K562 (cell line): ENCODE measurements around the gene CRKL. TPM values are rescaled to one million over a fixed set of nuclear protein-coding genes. Genes with fewer than 3 reads are reported as not detected.

Experiments used
- ATAC-seq: fragments of 200-7000 bp; cut with Tn5 transposase; 3 replicates; pipeline ENCODE4 v1.9.1; 2020; ENCODE audit warnings: moderate library complexity
- BruUV-seq: library from RNA; stranded (reverse); fragments of 400-500 nt; replicated peaks from 2 replicates; lab custom pipeline; 2021; lab: Mats Ljungman, UMichigan
- CTCF ChIA-PET: fragments of 300-600 bp; formaldehyde crosslinking; extraction: SDS; loops from one replicate; lab custom pipeline; 2021; ENCODE audit warnings: low intra/inter-chr PET ratio; lab: Yijun Ruan, JAX
- POLR2A ChIA-PET: fragments of 300-600, 350-650 bp; sonication (Branson Sonifier 250); formaldehyde crosslinking; extraction: SDS; loops from one replicate; lab custom pipeline; 2021; ENCODE audit warnings: antibody characterized with exemption, inconsistent platforms; lab: Yijun Ruan, JAX
- DNase-seq, 4 experiments: peaks; one replicate each; pipeline versions ENCODE4 v3.0.0 to v3.0.0-alpha.2; 2011 to 2018; ENCODE audit warnings: low spot score in 3 of 4, mixed read lengths in 3 of 4; ENCODE audit errors: extremely low read depth in 1 of 4
- FAIRE-seq: peaks from 2 replicates; lab custom pipeline; 2011; peaks lifted over from hg19 to GRCh38; lab: Jason Lieb, UNC
- H2AFZ ChIP-seq: 2 replicates; pipeline ENCODE4 v1.6.0; 2011; ENCODE audit warnings: low read depth, low read length, control low read depth, inconsistent platforms
- H3K27ac ChIP-seq: fragments of 200-600 bp; 3 replicates; pipeline ENCODE4 v1.8.0; 2011; ENCODE audit warnings: low read depth, mild to moderate bottlenecking, control low read depth, inconsistent platforms, low read length, moderate library complexity, mixed read lengths; ENCODE audit errors: extremely low read depth
- H3K27me3 ChIP-seq, 2 experiments: fragments of 300-600 bp in 1 of 2; 2 replicates in 1 of 2; 3 replicates in 1 of 2; pipeline versions ENCODE4 v1.6.0 to v1.8.0; 2011; ENCODE audit warnings: inconsistent platforms in 2 of 2, low read length in 2 of 2, mild to moderate bottlenecking in 1 of 2, mixed read lengths in 1 of 2, moderate library complexity in 1 of 2; ENCODE audit not compliant: control insufficient read depth in 2 of 2, insufficient read depth in 2 of 2
- H3K36me3 ChIP-seq: fragments of 300-600 bp; 3 replicates; pipeline ENCODE4 v1.8.0; 2011; ENCODE audit warnings: mild to moderate bottlenecking, low read length, inconsistent platforms; ENCODE audit not compliant: control insufficient read depth, insufficient read depth
- H3K4me1 ChIP-seq, 2 experiments: fragments of 200-600 bp in 1 of 2; replicated peaks in 1 of 2; 2 replicates in 1 of 2; 3 replicates in 1 of 2; pipeline versions ENCODE4 v1.5.1 to v1.8.0; 2011; ENCODE audit warnings: inconsistent platforms in 2 of 2, low read length in 2 of 2, mild to moderate bottlenecking in 1 of 2, mixed read lengths in 1 of 2, moderate library complexity in 1 of 2; ENCODE audit not compliant: control insufficient read depth in 2 of 2, insufficient read depth in 2 of 2
- H3K4me2 ChIP-seq: 2 replicates; pipeline ENCODE4 v1.6.1; 2011; ENCODE audit warnings: low read length, control low read depth, inconsistent platforms, mixed read lengths; ENCODE audit not compliant: insufficient read depth
- H3K4me3 ChIP-seq: fragments of 200-600 bp; sonication (generic), shearing (Covaris generic); 2 replicates; pipeline ENCODE4 v1.5.1; 2016; ENCODE audit warnings: control low read depth, inconsistent platforms
- H3K79me2 ChIP-seq: fragments of 200-600 bp; 3 replicates; pipeline ENCODE4 v1.8.0; 2011; ENCODE audit warnings: low read length, inconsistent platforms; ENCODE audit not compliant: control insufficient read depth, insufficient read depth
- H3K9ac ChIP-seq, 2 experiments: 2 replicates each; pipeline versions ENCODE4 v1.6.0 to v1.6.1; 2011; ENCODE audit warnings: low read depth in 2 of 2, low read length in 2 of 2, control low read depth in 1 of 2, inconsistent platforms in 1 of 2, mild to moderate bottlenecking in 1 of 2, mixed read lengths in 1 of 2; ENCODE audit not compliant: insufficient read depth in 1 of 2
- H3K9me1 ChIP-seq: one replicate; pipeline ENCODE4 v1.6.0; 2011; ENCODE audit warnings: inconsistent platforms, mild to moderate bottlenecking, low read length, moderate library complexity; ENCODE audit not compliant: control insufficient read depth, insufficient read depth
- H3K9me3 ChIP-seq: replicated peaks from 2 replicates; pipeline ENCODE4 v1.5.1; 2011; ENCODE audit warnings: low read depth, low read length, inconsistent platforms; ENCODE audit not compliant: control insufficient read depth, insufficient read depth
- H4K20me1 ChIP-seq: replicated peaks from 2 replicates; pipeline ENCODE4 v1.6.1; 2011; ENCODE audit warnings: low read length, inconsistent platforms, mixed read lengths; ENCODE audit not compliant: control insufficient read depth, insufficient read depth
- GATAD2A ChIP-seq: fragments of 450-650 bp; IDR thresholded peaks from 2 replicates; pipeline ENCODE4 v1.6.1; 2017
- KAT7 ChIP-seq: sonication (generic); formaldehyde crosslinking; IDR thresholded peaks from 2 replicates; pipeline ENCODE4 v1.8.0; 2022; ENCODE audit warnings: missing genetic modification reagents, mild to moderate bottlenecking, borderline replicate concordance
- KDM1A ChIP-seq, 2 experiments: fragments of 450-650 bp; IDR thresholded peaks; 2 replicates each; pipeline ENCODE4 v1.6.1; 2016; ENCODE audit warnings: mild to moderate bottlenecking in 2 of 2
- KLF16 ChIP-seq: IDR thresholded peaks from 2 replicates; pipeline ENCODE4 v1.6.1; 2016; ENCODE audit warnings: antibody characterized with exemption
- LARP7 ChIP-seq: fragments of 450-650 bp; IDR thresholded peaks from 2 replicates; pipeline ENCODE4 v1.6.1; 2016
- NEUROD1 ChIP-seq: fragments of 150-350 bp; IDR thresholded peaks from 2 replicates; pipeline ENCODE4 v1.6.1; 2014; ENCODE audit warnings: borderline replicate concordance, low read length, low read depth; ENCODE audit not compliant: partially characterized antibody
- RFX1 ChIP-seq: fragments of 450-650 bp; IDR thresholded peaks from 2 replicates; pipeline ENCODE4 v1.6.1; 2016; ENCODE audit warnings: mild to moderate bottlenecking, moderate library complexity
- SMARCA5 ChIP-seq: fragments of 450-650 bp; IDR thresholded peaks from 2 replicates; pipeline ENCODE4 v1.6.1; 2016
- SMC3 ChIP-seq: conservative IDR thresholded peaks from 2 replicates; pipeline ENCODE4 v1.6.1; 2011; ENCODE audit warnings: low read depth, low read length, improper control_type of control experiment; ENCODE audit not compliant: insufficient read depth
- WHSC1 ChIP-seq: IDR thresholded peaks from one replicate; pipeline ENCODE4 v1.6.1; 2012; ENCODE audit warnings: low read length, control low read depth, inconsistent platforms
- YY1 ChIP-seq, 3 experiments: IDR thresholded peaks; 2 replicates each; pipeline ENCODE4 v1.6.1; 2011; ENCODE audit warnings: low read length in 2 of 3, mild to moderate bottlenecking in 2 of 3, moderate library complexity in 2 of 3, borderline replicate concordance in 1 of 3, control low read depth in 1 of 3, low read depth in 1 of 3; ENCODE audit not compliant: insufficient read depth in 3 of 3, insufficient replicate concordance in 2 of 3, control insufficient read depth in 1 of 3, insufficient read length in 1 of 3; ENCODE audit errors: extremely low read depth in 1 of 3
- ZFPM2 ChIP-seq: fragments of 250-450 bp; sonication (Bioruptor Pico); IDR thresholded peaks from 2 replicates; pipeline ENCODE4 v1.5.1; 2022; ENCODE audit warnings: mild to moderate bottlenecking
- ZNF695 ChIP-seq: fragments of 450-650 bp; formaldehyde crosslinking; IDR thresholded peaks from 2 replicates; pipeline ENCODE4 v1.4.0; 2020; ENCODE audit warnings: mild to moderate bottlenecking, moderate library complexity
- WGBS: fragments of 100-300 bp; shearing (Covaris generic); methylation state at CpG from one replicate; pipeline ENCODE4 v1.1.6; 2016; ENCODE audit warnings: low coverage, mixed read lengths; ENCODE audit not compliant: insufficient coverage; ENCODE audit errors: missing lambda C conversion rate; 5-methylcytosine and 5-hydroxymethylcytosine counted together
- in situ Hi-C: fragments of 300-500 bp; cut with MboI; formaldehyde crosslinking; loops from 4 replicates; pipeline ENCODE4 v1.15.0; 2018; ENCODE audit warnings: inconsistent platforms, mixed read lengths
- intact Hi-C: fragments of 100-400 bp; cut with micrococcal nuclease; formaldehyde crosslinking; loops from 2 replicates; pipeline ENCODE4 v1.14.2; 2022
- polyA plus RNA-seq, 8 experiments: library from polyadenylated mRNA; depleted of rRNA in 4 of 8; stranded (reverse) in 5 of 8; unstranded in 3 of 8; fragments of >200 nt; fragmentation: Nextera tagmentation in 2 of 8; fragmentation: Illumina TruSeq in 1 of 8; extraction: Ambion mirVana in 2 of 8; extraction: Trizol in 1 of 8; gene quantifications; 2 replicates each; pipeline versions ENCODE4 v1.2.1 to v1.2.3, GENCODE V29; 2011 to 2014; ENCODE audit warnings: inconsistent platforms in 1 of 8, missing spikeins in 1 of 8
- total RNA-seq, 7 experiments: library from RNA; depleted of rRNA in 6 of 7; stranded (reverse); fragments of >200 nt in 6 of 7; fragmentation: Illumina TruSeq in 2 of 7; extraction: Trizol in 2 of 7; gene quantifications; 2 replicates each; pipeline versions ENCODE4 v1.2.1 to v1.2.3, GENCODE V29; 2011 to 2021; ENCODE audit warnings: low replicate concordance in 1 of 7
- TF ChIP-seq, protein P1 (sequence below): sonication (generic); formaldehyde crosslinking; IDR thresholded peaks from 2 replicates; pipeline ENCODE4 v1.5.0; 2020; ENCODE audit warnings: missing genetic modification reagents
- TF ChIP-seq, protein P2 (sequence below): sonication (generic); formaldehyde crosslinking; IDR thresholded peaks from 2 replicates; pipeline ENCODE4 v1.9.0; 2022; ENCODE audit warnings: mild to moderate bottlenecking, missing genetic modification reagents
- TF ChIP-seq, protein P3 (sequence below): sonication (generic); formaldehyde crosslinking; IDR thresholded peaks from 2 replicates; pipeline ENCODE4 v1.8.1; 2023; ENCODE audit warnings: mild to moderate bottlenecking, missing genetic modification reagents

Gene CRKL
- total and polyA plus RNA-seq, 9 of the 15 experiments (the other 6 are each of a cell fraction or from before 2014, with no cell fraction given) = 100 to 263 (median 124) TPM

DNA sequence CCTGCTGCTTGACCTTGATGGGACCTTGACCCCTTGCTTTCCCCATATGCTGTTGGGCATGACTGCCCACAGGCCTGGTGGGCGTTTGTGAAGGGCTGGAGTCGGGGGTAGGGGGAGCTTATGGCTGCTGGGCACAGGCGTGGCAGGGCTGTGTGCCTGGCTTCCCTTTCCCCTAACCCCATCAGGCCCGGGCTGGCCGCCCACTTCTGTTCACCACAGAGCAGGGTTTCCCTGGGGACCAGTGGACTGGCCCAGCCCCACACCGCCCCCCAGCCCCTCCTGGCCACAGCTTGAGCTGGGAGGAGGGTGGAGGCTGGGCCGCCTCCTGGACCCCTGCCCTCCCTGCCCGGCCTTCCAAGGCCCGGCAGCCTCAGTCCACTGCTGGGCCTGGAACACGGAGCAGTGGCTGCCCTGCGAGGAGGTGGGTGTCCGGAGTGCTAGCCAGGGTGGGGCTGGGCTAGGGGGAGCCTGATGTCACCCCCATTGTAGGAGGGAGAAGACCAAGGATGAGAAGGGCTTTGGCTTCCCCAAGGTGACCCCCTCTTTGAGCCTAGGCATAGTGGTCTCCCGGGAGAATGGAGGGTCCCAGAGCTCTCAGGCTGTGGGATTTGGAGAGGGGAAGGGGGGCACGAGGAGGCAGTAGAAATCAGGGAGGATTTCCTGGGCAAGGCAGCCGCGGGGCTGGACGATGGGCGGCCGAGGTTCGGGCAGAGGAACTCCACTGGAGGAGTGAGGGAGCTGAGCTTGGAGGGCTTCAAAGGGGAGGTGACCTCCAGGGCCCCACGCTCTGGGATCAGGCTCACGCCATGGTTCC lies 49.9 kb downstream of the CRKL start, which contains the start of gene AIFM3 (continued):
- no peak for TF ChIP-seq WHSC1
- no peak for TF ChIP-seq NEUROD1
- no peak for TF ChIP-seq SMARCA5
- TF ChIP-seq KLF16 = no peak
- TF ChIP-seq, protein P1, sequence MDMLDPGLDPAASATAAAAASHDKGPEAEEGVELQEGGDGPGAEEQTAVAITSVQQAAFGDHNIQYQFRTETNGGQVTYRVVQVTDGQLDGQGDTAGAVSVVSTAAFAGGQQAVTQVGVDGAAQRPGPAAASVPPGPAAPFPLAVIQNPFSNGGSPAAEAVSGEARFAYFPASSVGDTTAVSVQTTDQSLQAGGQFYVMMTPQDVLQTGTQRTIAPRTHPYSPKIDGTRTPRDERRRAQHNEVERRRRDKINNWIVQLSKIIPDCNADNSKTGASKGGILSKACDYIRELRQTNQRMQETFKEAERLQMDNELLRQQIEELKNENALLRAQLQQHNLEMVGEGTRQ (CRISPR knock-in tag) = 0 out of 2 replicates have a peak, but pooled peaks have one; percentile 16

DNA sequence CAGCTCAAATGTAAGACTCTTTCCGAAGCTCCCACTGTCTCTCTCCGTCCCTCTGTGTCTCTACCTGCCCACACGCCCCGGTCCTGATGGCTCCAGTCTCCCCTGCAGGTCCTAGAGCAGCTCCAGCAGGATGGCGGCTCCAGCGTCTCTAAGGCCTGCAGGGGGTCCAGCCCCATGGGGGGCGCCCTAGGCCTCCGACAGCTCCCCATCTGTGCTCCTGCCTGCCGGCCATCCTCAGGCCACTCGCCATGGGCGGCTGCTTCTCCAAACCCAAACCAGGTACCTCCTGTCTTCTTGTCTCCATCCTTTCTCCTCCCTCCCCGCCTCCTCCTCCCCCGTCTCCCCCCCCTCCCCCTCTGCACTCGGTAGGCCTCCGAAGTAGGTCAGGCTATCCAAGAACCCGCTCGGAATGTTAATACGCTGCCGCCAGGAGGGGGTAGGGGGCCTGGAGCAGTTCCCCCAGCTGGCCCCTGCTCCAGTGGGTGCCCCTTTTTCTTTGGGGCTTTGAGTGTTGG lies 50.5 kb downstream of the CRKL start:
- no peak overlapping the region for H3K4me3 ChIP-seq
- FAIRE-seq = no peak
- H3K4me2 ChIP-seq = no peak overlapping the region
- intact Hi-C loops (no loop called here), in situ Hi-C loops (loop anchor here (25.0 kb wide), 1 partner anchor 170 kb away; no protein-coding TSS in a partner anchor)
- ATAC-seq = peak; percentile 54
- no peaks in the 10 kb centered on the region for H3K36me3 ChIP-seq
- ChIA-PET POLR2A (interaction anchor here (0.6 to 64.4 kb wide), 6 partner anchors 9 to 243 kb away, joined by 5 to 1556 read pairs (median 134); partner anchors contain the start of genes CRKL, LZTR1 and THAP7), CTCF (interaction anchor here (0.6 kb wide), 1 partner anchor 90 kb away, joined by 4 read pairs; no protein-coding TSS in a partner anchor)
- peaks cover 14 to 46% of the 10 kb centered on the region in 2 experiments; a peak in 4 of 5 replicates for H3K27me3 ChIP-seq
- no peak overlapping the region for H3K27ac ChIP-seq
- DNase-seq = peak; percentile 58 to 84 (median 77)
- no TSS peak for BruUV-seq
- H3K9me3 ChIP-seq = no peaks in the 10 kb centered on the region
- H3K79me2 ChIP-seq = no peaks in the 10 kb centered on the region
- no peak overlapping the region for H2AFZ ChIP-seq
- H3K4me1 ChIP-seq = peaks cover 0 to 40% of the 10 kb centered on the region in 2 experiments; a peak in 3 of 5 replicates
- no peaks in the 10 kb centered on the region for H3K9me1 ChIP-seq
- peak overlapping the region in 1 of 2 experiments; percentile 6; a peak in 1 of 4 replicates for H3K9ac ChIP-seq
- WGBS = 13% methylated on average over 17 of the region's 19 CpGs
- peaks cover 46% of the 10 kb centered on the region for H4K20me1 ChIP-seq
- TF ChIP-seq YY1 (IDR thresholded peaks at IDR 0.05; ENCODE audit: borderline replicate concordance in 1 of 3, control insufficient read depth in 1 of 3, extremely low read depth in 1 of 3, insufficient read depth in 3 of 3, insufficient read length in 1 of 3, insufficient replicate concordance in 2 of 3, low read depth in 1 of 3, low read length in 2 of 3) = peak in 1 of 3 experiments; percentile 23
- TF ChIP-seq SMC3 = 0 out of 2 replicates have a peak, but pooled peaks have one; percentile 10
- TF ChIP-seq, protein P2, sequence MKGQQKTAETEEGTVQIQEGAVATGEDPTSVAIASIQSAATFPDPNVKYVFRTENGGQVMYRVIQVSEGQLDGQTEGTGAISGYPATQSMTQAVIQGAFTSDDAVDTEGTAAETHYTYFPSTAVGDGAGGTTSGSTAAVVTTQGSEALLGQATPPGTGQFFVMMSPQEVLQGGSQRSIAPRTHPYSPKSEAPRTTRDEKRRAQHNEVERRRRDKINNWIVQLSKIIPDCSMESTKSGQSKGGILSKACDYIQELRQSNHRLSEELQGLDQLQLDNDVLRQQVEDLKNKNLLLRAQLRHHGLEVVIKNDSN (CRISPR knock-in tag) = no peak
- TF ChIP-seq LARP7 = no peak
- TF ChIP-seq ZFPM2 = no peak
- no peak for TF ChIP-seq ZNF695 (CRISPR knock-in tag)
- no peak for TF ChIP-seq GATAD2A
- no peak for TF ChIP-seq KAT7 (CRISPR knock-in tag)
- TF ChIP-seq, protein P3, sequence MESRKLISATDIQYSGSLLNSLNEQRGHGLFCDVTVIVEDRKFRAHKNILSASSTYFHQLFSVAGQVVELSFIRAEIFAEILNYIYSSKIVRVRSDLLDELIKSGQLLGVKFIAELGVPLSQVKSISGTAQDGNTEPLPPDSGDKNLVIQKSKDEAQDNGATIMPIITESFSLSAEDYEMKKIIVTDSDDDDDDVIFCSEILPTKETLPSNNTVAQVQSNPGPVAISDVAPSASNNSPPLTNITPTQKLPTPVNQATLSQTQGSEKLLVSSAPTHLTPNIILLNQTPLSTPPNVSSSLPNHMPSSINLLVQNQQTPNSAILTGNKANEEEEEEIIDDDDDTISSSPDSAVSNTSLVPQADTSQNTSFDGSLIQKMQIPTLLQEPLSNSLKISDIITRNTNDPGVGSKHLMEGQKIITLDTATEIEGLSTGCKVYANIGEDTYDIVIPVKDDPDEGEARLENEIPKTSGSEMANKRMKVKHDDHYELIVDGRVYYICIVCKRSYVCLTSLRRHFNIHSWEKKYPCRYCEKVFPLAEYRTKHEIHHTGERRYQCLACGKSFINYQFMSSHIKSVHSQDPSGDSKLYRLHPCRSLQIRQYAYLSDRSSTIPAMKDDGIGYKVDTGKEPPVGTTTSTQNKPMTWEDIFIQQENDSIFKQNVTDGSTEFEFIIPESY = no peak; the same call in 1 of the 2 replicates
- TF ChIP-seq RFX1 = no peak
- peak in 1 of 2 experiments; percentile 69; a peak in 1 of 4 replicates for TF ChIP-seq KDM1A (IDR thresholded peaks at IDR 0.05)
